AG04450 (cell line): ENCODE measurements around the gene RNASE12. TPM values are rescaled to one million over a fixed set of nuclear protein-coding genes. Genes with fewer than 3 reads are reported as not detected.

Experiments
- CTCF ChIA-PET: fragments of 300-600, 350-600 bp; formaldehyde crosslinking; extraction: SDS; loops from one replicate; lab custom pipeline; 2022; ENCODE audit warnings: antibody characterized with exemption, inconsistent platforms; lab: Charles Lee
- POLR2A ChIA-PET: fragments of 350-600 bp; formaldehyde crosslinking; extraction: SDS; loops from one replicate; lab custom pipeline; 2021; ENCODE audit warnings: antibody characterized with exemption, inconsistent platforms; lab: Yijun Ruan, JAX
- DNase-seq: peaks from one replicate; pipeline ENCODE4 v3.0.0-alpha.2; 2011; ENCODE audit warnings: low read depth, low spot score
- H3K27ac ChIP-seq: one replicate; pipeline ENCODE4 v1.5.1; 2012; ENCODE audit warnings: low read depth, low read length, control low read depth
- H3K27me3 ChIP-seq: one replicate; pipeline ENCODE4 v1.6.0; 2012; ENCODE audit warnings: low read length; ENCODE audit not compliant: control insufficient read depth, insufficient read depth
- H3K4me3 ChIP-seq: 2 replicates; pipeline ENCODE4 v1.5.1; 2011; ENCODE audit warnings: mild to moderate bottlenecking, low read depth, low read length, control low read depth
- H3K9me3 ChIP-seq: 2 replicates; pipeline ENCODE4 v1.5.1; 2012; ENCODE audit warnings: low read length; ENCODE audit not compliant: control insufficient read depth, insufficient read depth
- CTCF ChIP-seq: IDR thresholded peaks from 2 replicates; pipeline ENCODE4 v1.5.1; 2011; ENCODE audit warnings: low read depth, low read length, control low read depth, inconsistent platforms
- polyA plus RNA-seq: library from polyadenylated mRNA; depleted of rRNA; stranded (reverse); fragments of >200 nt; gene quantifications from 2 replicates; pipeline ENCODE4 v1.2.3, GENCODE V29; 2011

RNASE12 gene
- polyA plus RNA-seq, 1 experiment: not detected

GRCh38 chr14:20631023-20631879, 40.1 kb upstream of the RNASE12 start:
- TF ChIP-seq CTCF: no peak
- POLR2A ChIA-PET: interaction anchor here (1.1 kb wide), 2 partner anchors 51 to 52 kb away, joined by 4 to 5 read pairs; no protein-coding TSS in a partner anchor
- Histone ChIP-seq H3K27ac (no peak overlapping the region), H3K27me3 (peaks cover 10% of the 10 kb centered on the region), H3K9me3 (peaks cover 2% of the 10 kb centered on the region; the same call in 1 of the 2 replicates), H3K4me3 (peak overlapping the region; percentile 51)
- CTCF ChIA-PET: interaction anchor here (1.3 to 2.4 kb wide), 4 partner anchors 22 to 340 kb away, joined by 6 to 8 read pairs (median 7); no protein-coding TSS in a partner anchor
- DNase-seq: peak; percentile 27

DNA sequence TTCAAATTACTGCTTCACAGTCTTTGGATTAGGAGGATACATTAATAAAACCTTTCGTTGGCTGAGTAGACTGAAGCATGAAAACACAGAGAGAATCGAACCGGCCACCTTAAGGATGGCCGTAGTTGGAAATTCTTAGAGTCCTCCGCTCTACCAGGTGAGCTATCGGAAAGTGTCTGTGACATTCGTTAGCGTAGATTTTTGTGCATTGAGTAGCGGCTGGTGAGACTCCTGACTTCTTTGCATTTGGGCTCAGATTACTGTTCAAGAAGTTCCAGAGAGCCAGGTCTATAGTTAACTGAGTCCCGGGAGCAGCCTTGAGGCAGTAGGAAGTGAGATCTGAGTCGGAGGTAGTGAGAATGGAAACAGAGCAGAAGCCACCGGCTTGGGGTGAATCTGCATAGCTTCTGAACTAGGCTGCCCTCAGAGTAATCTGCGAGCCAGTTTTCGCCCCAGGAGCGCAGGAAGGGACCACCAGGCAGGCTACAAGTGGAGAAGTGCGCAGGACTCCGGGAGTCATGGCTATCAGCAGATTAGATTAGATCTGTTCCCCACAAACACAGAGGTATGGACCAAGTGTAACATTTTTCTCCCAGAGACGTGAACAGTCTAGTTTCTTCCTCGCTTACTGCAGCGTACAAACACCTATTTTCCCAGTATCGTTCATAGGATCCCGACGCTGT, 39.3 kb upstream of the RNASE12 start:
- TF ChIP-seq CTCF: no peak
- ChIA-PET POLR2A (interaction anchor here (1.1 kb wide), 1 partner anchor 53 kb away, joined by 4 read pairs; no protein-coding TSS in a partner anchor), CTCF (interaction anchor here (1.6 to 2.4 kb wide), 3 partner anchors 21 to 340 kb away, joined by 6 to 8 read pairs (median 8); no protein-coding TSS in a partner anchor)
- no peak overlapping the region for H3K27ac ChIP-seq
- peaks cover 2% of the 10 kb centered on the region; the same call in 1 of the 2 replicates for H3K9me3 ChIP-seq
- H3K4me3 ChIP-seq: peak overlapping the region; percentile 39
- peaks cover 10% of the 10 kb centered on the region for H3K27me3 ChIP-seq
- no peak for DNase-seq

GRCh38 chr14:20628063-20628854, 37.1 kb upstream of the RNASE12 start:
- no peak overlapping the region for H3K4me3 ChIP-seq
- TF ChIP-seq CTCF: no peak
- POLR2A ChIA-PET: no interaction called here

DNA sequence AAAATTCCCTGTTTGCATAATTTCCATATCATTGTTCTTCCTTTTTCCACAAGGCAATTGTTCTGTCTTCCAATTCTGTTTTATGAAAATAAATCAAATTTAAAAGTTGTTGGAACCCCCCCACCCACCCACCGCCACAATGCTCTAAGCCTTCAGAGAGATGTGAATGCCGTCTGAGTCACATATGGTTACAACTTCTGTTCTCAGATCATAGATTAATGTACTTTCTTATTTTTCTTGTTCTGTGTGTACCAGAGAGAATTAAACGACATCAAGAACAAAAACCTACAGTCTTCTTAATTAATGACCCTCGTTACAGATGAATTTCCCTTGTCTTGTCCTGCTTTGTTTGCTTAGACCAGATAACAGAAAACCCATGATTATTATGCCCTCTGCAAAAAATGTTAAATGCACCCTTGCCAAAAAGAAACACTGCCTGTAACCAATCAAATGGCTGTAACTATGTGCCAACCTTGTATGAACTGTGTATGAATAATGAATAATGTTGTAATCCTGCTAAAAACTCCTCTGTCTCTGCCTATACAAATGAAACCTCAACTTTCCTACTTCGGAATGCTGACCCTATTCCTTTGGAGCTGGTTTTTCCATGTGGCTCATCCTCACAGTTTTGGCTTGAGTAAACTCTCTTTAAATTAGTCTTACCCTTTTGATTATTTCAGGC, 36.3 kb upstream of the RNASE12 start:
- CTCF ChIA-PET: no interaction called here
- DNase-seq: no peak
- TF ChIP-seq CTCF: no peak
- H3K4me3 ChIP-seq: no peak overlapping the region
- H3K27ac ChIP-seq: no peak overlapping the region
- POLR2A ChIA-PET: no interaction called here
- H3K27me3 ChIP-seq: peaks cover 10% of the 10 kb centered on the region
- no peaks in the 10 kb centered on the region for H3K9me3 ChIP-seq

More at GRCh38 chr14:20628063-20628854, 37.1 kb upstream of the RNASE12 start:
- DNase-seq: no peak
- Histone ChIP-seq H3K27ac (no peak overlapping the region), H3K9me3 (peaks cover under 1% of the 10 kb centered on the region; the same call in 1 of the 2 replicates), H3K27me3 (peaks cover 10% of the 10 kb centered on the region)
- CTCF ChIA-PET: interaction anchor here (0.7 kb wide), 1 partner anchor 342 kb away, joined by 4 read pairs; no protein-coding TSS in a partner anchor
